HG03457 (cell line): Measurements from ENCODE around the gene KLK3.

Experiments
- ATAC-seq: cut with Tn5 transposase; IDR thresholded peaks from one replicate; pipeline ENCODE4 v1.9.1; 2021; ENCODE audit warnings: moderate number of reproducible peaks; ENCODE audit not compliant: unreplicated experiment

Gene KLK3

GRCh38 chr19:50896591-50897190, 42.0 kb downstream of the KLK3 start:
- peak; percentile 63 for ATAC-seq

- peak; percentile 24 for ATAC-seq
Measured at GRCh38 chr19:50897191-50897607, 42.5 kb downstream of the KLK3 start.

GRCh38 chr19:50897612-50898011, 42.9 kb downstream of the KLK3 start:
- ATAC-seq, result peak; percentile 26

- ATAC-seq, result no peak
Measured at GRCh38 chr19:50898018-50898417, 43.3 kb downstream of the KLK3 start.

GRCh38 chr19:50899569-50899968, 44.9 kb downstream of the KLK3 start:
- ATAC-seq, result no peak

GRCh38 chr19:50902640-50903039, 47.9 kb downstream of the KLK3 start:
- ATAC-seq, result no peak

GRCh38 chr19:50906217-50906616, 51.5 kb downstream of the KLK3 start:
- no peak for ATAC-seq

GRCh38 chr19:50908336-50908735, 53.6 kb downstream of the KLK3 start:
- no peak for ATAC-seq

GRCh38 chr19:50909240-50910070, 54.7 kb downstream of the KLK3 start:
- ATAC-seq, result no peak
